WI38 (cell line): ENCODE results near the gene PEX1.

Source experiments
- H3K4me3 ChIP-seq: 2 replicates; pipeline ENCODE4 v1.5.1; 2011; ENCODE audit warnings: low read depth, mild to moderate bottlenecking, control low read depth, low read length
- TF ChIP-seq, protein P1 (sequence below): IDR thresholded peaks from 2 replicates; pipeline ENCODE4 v1.5.1; 2012; ENCODE audit warnings: low read depth, mild to moderate bottlenecking, control low read depth, low read length

Gene PEX1

DNA sequence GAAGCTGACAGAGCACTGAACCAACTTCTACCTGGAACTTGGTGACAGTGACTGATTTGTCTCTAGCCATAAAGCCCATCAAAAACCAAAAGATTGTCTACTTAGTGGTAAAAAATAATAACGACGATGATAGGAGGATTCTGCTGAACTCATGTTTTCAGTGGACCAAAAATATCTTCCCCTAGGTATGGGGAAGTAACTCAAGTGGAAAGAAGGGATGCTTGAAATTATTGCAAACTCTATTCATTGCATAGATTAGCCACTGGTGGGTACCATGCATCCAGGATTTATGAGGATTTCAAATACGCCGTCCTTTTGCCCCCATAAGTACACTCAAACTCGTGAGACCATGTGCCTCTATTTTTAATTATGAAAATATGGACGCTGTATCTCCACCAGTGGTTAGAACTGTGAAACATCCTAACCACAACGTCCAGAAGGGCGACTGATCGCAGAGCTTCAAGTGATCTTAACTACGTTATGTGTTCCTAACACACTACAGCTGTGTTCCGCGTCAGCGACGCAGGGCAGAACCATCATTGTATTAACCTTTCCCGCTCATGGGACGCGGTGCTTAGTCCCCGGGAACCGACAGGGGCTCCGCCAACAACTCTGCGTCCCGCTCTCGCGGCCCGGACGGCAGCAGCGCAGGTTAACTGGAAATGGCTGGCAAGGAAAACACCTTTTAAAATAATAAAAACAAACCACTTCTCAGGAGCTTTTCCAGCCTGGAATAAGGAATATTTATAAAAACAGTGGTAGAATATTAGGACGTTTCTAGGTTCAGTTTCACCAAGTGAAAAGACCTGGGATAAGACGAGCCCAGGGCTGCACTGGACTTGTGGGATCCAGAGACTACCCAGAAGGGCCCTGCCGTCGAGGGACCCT, 776 bp downstream of the PEX1 start:
- TF ChIP-seq, protein P1, sequence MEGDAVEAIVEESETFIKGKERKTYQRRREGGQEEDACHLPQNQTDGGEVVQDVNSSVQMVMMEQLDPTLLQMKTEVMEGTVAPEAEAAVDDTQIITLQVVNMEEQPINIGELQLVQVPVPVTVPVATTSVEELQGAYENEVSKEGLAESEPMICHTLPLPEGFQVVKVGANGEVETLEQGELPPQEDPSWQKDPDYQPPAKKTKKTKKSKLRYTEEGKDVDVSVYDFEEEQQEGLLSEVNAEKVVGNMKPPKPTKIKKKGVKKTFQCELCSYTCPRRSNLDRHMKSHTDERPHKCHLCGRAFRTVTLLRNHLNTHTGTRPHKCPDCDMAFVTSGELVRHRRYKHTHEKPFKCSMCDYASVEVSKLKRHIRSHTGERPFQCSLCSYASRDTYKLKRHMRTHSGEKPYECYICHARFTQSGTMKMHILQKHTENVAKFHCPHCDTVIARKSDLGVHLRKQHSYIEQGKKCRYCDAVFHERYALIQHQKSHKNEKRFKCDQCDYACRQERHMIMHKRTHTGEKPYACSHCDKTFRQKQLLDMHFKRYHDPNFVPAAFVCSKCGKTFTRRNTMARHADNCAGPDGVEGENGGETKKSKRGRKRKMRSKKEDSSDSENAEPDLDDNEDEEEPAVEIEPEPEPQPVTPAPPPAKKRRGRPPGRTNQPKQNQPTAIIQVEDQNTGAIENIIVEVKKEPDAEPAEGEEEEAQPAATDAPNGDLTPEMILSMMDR = no peak
- peak overlapping the region; percentile 95 for H3K4me3 ChIP-seq

- no peak overlapping the region for H3K4me3 ChIP-seq
- TF ChIP-seq, protein P1 = no peak
Measured at GRCh38 chr7:92523110-92523509, 5.2 kb downstream of the PEX1 start.

- H3K4me3 ChIP-seq = no peak overlapping the region
- TF ChIP-seq, protein P1 = no peak
Measured at GRCh38 chr7:92520024-92520423, 8.3 kb downstream of the PEX1 start.

DNA sequence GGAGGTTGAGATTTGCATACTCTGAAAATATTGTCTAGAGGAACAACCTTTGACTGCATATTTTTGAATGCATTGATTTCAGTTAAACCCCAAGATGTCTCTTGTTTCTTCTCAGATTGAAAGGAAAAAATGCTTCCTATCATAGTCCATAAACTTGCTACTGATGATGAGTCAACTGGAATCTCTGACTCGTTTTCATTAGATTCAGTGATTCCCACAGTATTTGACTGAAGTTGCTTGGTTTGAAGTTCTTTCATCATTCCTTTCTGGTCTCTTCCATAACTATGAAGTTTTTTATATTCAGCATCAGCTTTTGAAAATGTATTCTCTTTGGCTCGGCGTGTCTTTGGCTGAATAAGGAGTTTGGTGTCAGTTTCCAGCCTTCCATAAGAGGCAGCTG, 10.7 kb downstream of the PEX1 start:
- TF ChIP-seq, protein P1 = no peak
- no peak overlapping the region for H3K4me3 ChIP-seq

- H3K4me3 ChIP-seq = no peak overlapping the region
- TF ChIP-seq, protein P1 = no peak
Measured at GRCh38 chr7:92513167-92513902, 15.0 kb downstream of the PEX1 start.

- no peak overlapping the region for H3K4me3 ChIP-seq
- TF ChIP-seq, protein P1 = no peak
Measured at GRCh38 chr7:92508946-92509345, 19.4 kb downstream of the PEX1 start.

- no peak overlapping the region for H3K4me3 ChIP-seq
- TF ChIP-seq, protein P1 = no peak
Measured at GRCh38 chr7:92506363-92506762, 22.0 kb downstream of the PEX1 start.
